Measurements from ENCODE around the gene BPI.

Gene BPI

GRCh38 chr20:38297916-38298674 is 5.9 kb upstream of the BPI start:
- Histone ChIP-seq H3K9me3 (ENCODE audit: insufficient read depth, low read length, severe bottlenecking) (no peaks in the 10 kb centered on the region), H3K4me3 (ENCODE audit: low read depth in 1 of 2, low read length in 2 of 2) (no peak overlapping the region), H3K36me3 (ENCODE audit: insufficient read depth, low read length) (no peaks in the 10 kb centered on the region), H3K27me3 (ENCODE audit: insufficient read depth, low read length, poor library complexity) (peaks cover 20% of the 10 kb centered on the region), H3K79me2 (ENCODE audit: insufficient read depth, low read length) (no peaks in the 10 kb centered on the region), H3K4me2 (ENCODE audit: insufficient read depth, low read length) (no peak overlapping the region), H2AFZ (ENCODE audit: low read depth, low read length) (no peak overlapping the region), H3K9ac (ENCODE audit: low read depth, low read length) (no peak overlapping the region), H4K20me1 (ENCODE audit: insufficient read depth, low read length) (peaks cover 4% of the 10 kb centered on the region; the same call in 1 of the 2 replicates), H3K27ac (ENCODE audit: low read length) (no peak overlapping the region), H3K4me1 (ENCODE audit: insufficient read depth, low read length) (no peaks in the 10 kb centered on the region)
- DNase-seq, result no peak
- TF ChIP-seq EZH2 (IDR thresholded peaks at IDR 0.05; ENCODE audit: borderline replicate concordance, low read depth, low read length, severe bottlenecking) (no peak), CTCF (IDR thresholded peaks at IDR 0.05; ENCODE audit: borderline replicate concordance, extremely low read depth, low read length, poor library complexity, severe bottlenecking) (no peak)
- no peak for ATAC-seq (ENCODE audit: insufficient read depth, low read depth)

- Histone ChIP-seq H2AFZ (ENCODE audit: low read depth, low read length) (no peak overlapping the region), H3K27ac (ENCODE audit: low read length) (no peak overlapping the region), H3K9ac (ENCODE audit: low read depth, low read length) (no peak overlapping the region), H3K4me1 (ENCODE audit: insufficient read depth, low read length) (0 out of 2 replicates have a peak, but pooled peaks cover under 1% of the 10 kb centered on the region), H3K9me3 (ENCODE audit: insufficient read depth, low read length, severe bottlenecking) (no peaks in the 10 kb centered on the region), H4K20me1 (ENCODE audit: insufficient read depth, low read length) (peaks cover 4% of the 10 kb centered on the region; the same call in 1 of the 2 replicates), H3K4me3 (ENCODE audit: low read depth in 1 of 2, low read length in 2 of 2) (no peak overlapping the region), H3K4me2 (ENCODE audit: insufficient read depth, low read length) (no peak overlapping the region), H3K36me3 (ENCODE audit: insufficient read depth, low read length) (no peaks in the 10 kb centered on the region), H3K79me2 (ENCODE audit: insufficient read depth, low read length) (no peaks in the 10 kb centered on the region), H3K27me3 (ENCODE audit: insufficient read depth, low read length, poor library complexity) (peaks cover 23% of the 10 kb centered on the region)
- DNase-seq, result no peak
- TF ChIP-seq EZH2 (IDR thresholded peaks at IDR 0.05; ENCODE audit: borderline replicate concordance, low read depth, low read length, severe bottlenecking) (no peak), CTCF (IDR thresholded peaks at IDR 0.05; ENCODE audit: borderline replicate concordance, extremely low read depth, low read length, poor library complexity, severe bottlenecking) (no peak)
- no peak for ATAC-seq (ENCODE audit: insufficient read depth, low read depth)
Observed at GRCh38 chr20:38298768-38299288, 5.1 kb upstream of the BPI start.

GRCh38 chr20:38299963-38300362 is 4.0 kb upstream of the BPI start:
- no peak overlapping the region for H3K27ac ChIP-seq (ENCODE audit: low read length)
- no peak overlapping the region for H3K4me3 ChIP-seq (ENCODE audit: low read depth in 1 of 2, low read length in 2 of 2)
- TF ChIP-seq CTCF (IDR thresholded peaks at IDR 0.05; ENCODE audit: borderline replicate concordance, extremely low read depth, low read length, poor library complexity, severe bottlenecking) (no peak), EZH2 (IDR thresholded peaks at IDR 0.05; ENCODE audit: borderline replicate concordance, low read depth, low read length, severe bottlenecking) (no peak)
- H3K9me3 ChIP-seq (ENCODE audit: insufficient read depth, low read length, severe bottlenecking), result no peaks in the 10 kb centered on the region
- no peak for ATAC-seq (ENCODE audit: insufficient read depth, low read depth)
- no peaks in the 10 kb centered on the region for H3K36me3 ChIP-seq (ENCODE audit: insufficient read depth, low read length)
- no peak overlapping the region for H2AFZ ChIP-seq (ENCODE audit: low read depth, low read length)
- H3K9ac ChIP-seq (ENCODE audit: low read depth, low read length), result no peak overlapping the region
- H3K27me3 ChIP-seq (ENCODE audit: insufficient read depth, low read length, poor library complexity), result peaks cover 29% of the 10 kb centered on the region
- H3K79me2 ChIP-seq (ENCODE audit: insufficient read depth, low read length), result no peaks in the 10 kb centered on the region
- H3K4me1 ChIP-seq (ENCODE audit: insufficient read depth, low read length), result peaks cover 10% of the 10 kb centered on the region
- DNase-seq, result no peak
- H4K20me1 ChIP-seq (ENCODE audit: insufficient read depth, low read length), result peaks cover 13% of the 10 kb centered on the region
- no peak overlapping the region for H3K4me2 ChIP-seq (ENCODE audit: insufficient read depth, low read length)

Data from DND-41 (cell line).